Fibroblast of lung (primary cell): ENCODE measurements around the gene TEDC2.

Experiments used
- CTCF ChIP-seq, 2 donors: IDR thresholded peaks in 1 of 2; conservative IDR thresholded peaks in 1 of 2; 1 replicate in 1 of 2; 2 replicates in 1 of 2; pipeline ENCODE4 v1.5.1; 2011 to 2012; ENCODE audit warnings: low read length in 2 of 2, control low read depth in 1 of 2, inconsistent platforms in 1 of 2, low read depth in 1 of 2, mild to moderate bottlenecking in 1 of 2
- EZH2 ChIP-seq: IDR thresholded peaks from 2 replicates; pipeline ENCODE4 v1.5.1; 2012; ENCODE audit warnings: low read length, control low read depth, mild to moderate bottlenecking; ENCODE audit errors: missing control alignments

DNA sequence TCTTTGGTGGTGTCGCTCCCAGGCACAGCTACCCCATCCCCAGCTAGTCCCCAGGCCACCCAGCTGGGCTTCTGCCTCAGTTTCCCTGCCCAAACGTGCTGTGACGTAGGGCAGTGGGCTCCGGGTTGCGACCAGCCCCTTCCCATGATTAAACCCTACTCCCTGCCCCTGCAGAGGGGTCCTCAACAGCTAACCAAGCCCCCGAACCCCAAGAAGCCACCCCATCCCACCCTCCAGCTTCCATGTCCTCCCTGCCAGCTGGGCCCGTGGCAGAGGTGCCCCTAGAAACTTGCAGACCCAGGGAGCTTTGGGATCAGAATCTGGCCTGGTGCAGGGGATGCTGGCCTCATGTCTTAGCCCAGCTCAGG is 10.3 kb downstream of the TEDC2 start:
- no peak for TF ChIP-seq CTCF (conservative IDR thresholded peaks at IDR 0.05 in 1 of 2, IDR thresholded peaks at IDR 0.05 in 1 of 2; ENCODE audit: low read depth in 1 of 2, low read length in 2 of 2)
- TF ChIP-seq EZH2: no peak
